ENCODE measurements around the gene FBXO21. TPM values are rescaled to one million over a fixed set of nuclear protein-coding genes. Genes with fewer than 3 reads are reported as not detected.

FBXO21 gene
- total and polyA plus RNA-seq, 2 donors (not counting 1 experiment from before 2014, with no cell fraction given), result 28.2 to 55.7 TPM

- H3K79me2 ChIP-seq (ENCODE audit: control insufficient read depth, insufficient read depth, low read length), result no peaks in the 10 kb centered on the region
- H3K9me3 Mint-ChIP-seq (ENCODE audit: insufficient read depth), result no peaks in the 10 kb centered on the region
- CTCF ChIA-PET, result no interaction called here
- H3K9ac ChIP-seq (ENCODE audit: low read length), result no peak overlapping the region
- no peak overlapping the region for H2AFZ ChIP-seq (ENCODE audit: insufficient read depth, low read depth, low read length, poor library complexity, severe bottlenecking)
- no peaks in the 10 kb centered on the region for H3K27me3 ChIP-seq (replicated peaks in 1 of 4; ENCODE audit: control extremely low read depth in 1 of 4, control insufficient read depth in 3 of 4, insufficient read depth in 4 of 4, low read length in 3 of 4)
- peaks cover 22% of the 10 kb centered on the region for H3K4me1 Mint-ChIP-seq
- peak overlapping the region; percentile 46 for H3K27ac Mint-ChIP-seq
- TF ChIP-seq CTCF (IDR thresholded peaks at IDR 0.05) (peak; percentile 6), EZH2 (IDR thresholded peaks at IDR 0.05; ENCODE audit: borderline replicate concordance, insufficient read depth, low read depth, low read length, poor library complexity, severe bottlenecking) (no peak)
- H3K4me1 ChIP-seq (ENCODE audit: control insufficient read depth in 2 of 2, insufficient read depth in 2 of 2, low read length in 2 of 2), result no peaks in the 10 kb centered on the region
- H3K4me2 ChIP-seq (replicated peaks; ENCODE audit: low read depth, low read length, poor library complexity, severe bottlenecking), result no peak overlapping the region
- H3K4me3 ChIP-seq (ENCODE audit: control extremely low read depth in 1 of 5, extremely low read depth in 1 of 5, insufficient read depth in 1 of 5, low read depth in 2 of 5, low read length in 4 of 5), result no peak overlapping the region
- ATAC-seq (ENCODE audit: low read depth) (no peak), DNase-seq (no peak)
- H3K27ac ChIP-seq (ENCODE audit: low read length in 2 of 2), result no peak overlapping the region
- H3K9me3 ChIP-seq (ENCODE audit: control extremely low read depth in 1 of 3, control insufficient read depth in 2 of 3, insufficient read depth in 1 of 3, low read length in 2 of 3), result no peaks in the 10 kb centered on the region
- POLR2A ChIA-PET, result no interaction called here
- H3K36me3 ChIP-seq (replicated peaks in 1 of 2; ENCODE audit: control extremely low read depth in 1 of 2, control insufficient read depth in 1 of 2, extremely low read depth in 1 of 2, insufficient read depth in 2 of 2, low read length in 1 of 2), result peaks cover 0 to 78% of the 10 kb centered on the region in 2 experiments
- intact Hi-C loops (cut with micrococcal nuclease), result no loop called here
- no peaks in the 10 kb centered on the region for H3K27me3 Mint-ChIP-seq
- no peak overlapping the region for H3K4me3 Mint-ChIP-seq
- no CpG with 5 or more reads among the region's 5 CpGs for WGBS (ENCODE audit: insufficient coverage)
- H4K20me1 ChIP-seq (ENCODE audit: control insufficient read depth, insufficient read depth, low read length, poor library complexity, severe bottlenecking), result peaks cover 11% of the 10 kb centered on the region
These were observed 38.8 kb downstream of the FBXO21 start for GRCh38 chr12:117151403-117152031.

DNA sequence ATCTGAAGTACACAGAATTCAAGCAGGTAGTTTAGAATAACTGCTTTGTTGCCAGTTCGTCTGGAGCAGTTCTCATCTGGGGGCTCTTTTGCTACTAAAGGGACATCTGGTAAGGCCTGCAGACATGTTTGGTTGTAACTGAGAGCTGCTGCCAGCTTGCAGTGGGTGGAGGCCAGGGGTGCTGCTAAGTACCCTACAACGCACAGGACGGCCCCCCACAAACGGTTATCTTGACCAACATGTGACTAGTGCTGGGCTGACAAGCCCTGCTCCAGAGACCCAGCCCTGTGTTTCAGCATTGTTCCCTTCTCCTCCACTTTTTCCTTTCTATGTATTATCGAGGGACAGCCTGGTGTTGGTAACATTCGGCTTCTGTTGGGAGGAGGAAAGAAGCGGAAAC lies 40.8 kb downstream of the FBXO21 start:
- DNase-seq (no peak), ATAC-seq (ENCODE audit: low read depth) (no peak)
- TF ChIP-seq CTCF (IDR thresholded peaks at IDR 0.05), result no peak
- peaks cover 18% of the 10 kb centered on the region for H3K4me1 Mint-ChIP-seq
- Histone ChIP-seq H3K4me1 (ENCODE audit: control insufficient read depth in 2 of 2, insufficient read depth in 2 of 2, low read length in 2 of 2) (no peaks in the 10 kb centered on the region), H3K79me2 (ENCODE audit: control insufficient read depth, insufficient read depth, low read length) (no peaks in the 10 kb centered on the region), H2AFZ (ENCODE audit: insufficient read depth, low read depth, low read length, poor library complexity, severe bottlenecking) (no peak overlapping the region), H3K27me3 (replicated peaks in 1 of 4; ENCODE audit: control extremely low read depth in 1 of 4, control insufficient read depth in 3 of 4, insufficient read depth in 4 of 4, low read length in 3 of 4) (no peaks in the 10 kb centered on the region), H3K36me3 (replicated peaks in 1 of 2; ENCODE audit: control extremely low read depth in 1 of 2, control insufficient read depth in 1 of 2, extremely low read depth in 1 of 2, insufficient read depth in 2 of 2, low read length in 1 of 2) (peaks cover 0 to 73% of the 10 kb centered on the region in 2 experiments), H4K20me1 (ENCODE audit: control insufficient read depth, insufficient read depth, low read length, poor library complexity, severe bottlenecking) (peaks cover 2% of the 10 kb centered on the region), H3K4me3 (ENCODE audit: control extremely low read depth in 1 of 5, extremely low read depth in 1 of 5, insufficient read depth in 1 of 5, low read depth in 2 of 5, low read length in 4 of 5) (no peak overlapping the region), H3K9ac (ENCODE audit: low read length) (no peak overlapping the region), H3K9me3 (ENCODE audit: control extremely low read depth in 1 of 3, control insufficient read depth in 2 of 3, insufficient read depth in 1 of 3, low read length in 2 of 3) (no peaks in the 10 kb centered on the region), H3K27ac (ENCODE audit: low read length in 2 of 2) (no peak overlapping the region), H3K4me2 (replicated peaks; ENCODE audit: low read depth, low read length, poor library complexity, severe bottlenecking) (no peak overlapping the region)
- ChIA-PET CTCF (no interaction called here), POLR2A (no interaction called here)
- H3K27ac Mint-ChIP-seq, result no peak overlapping the region
- no peak overlapping the region for H3K4me3 Mint-ChIP-seq
- no peaks in the 10 kb centered on the region for H3K9me3 Mint-ChIP-seq (ENCODE audit: insufficient read depth)
- intact Hi-C loops (cut with micrococcal nuclease), result no loop called here
- no peaks in the 10 kb centered on the region for H3K27me3 Mint-ChIP-seq
- 93% methylated on average over 6 of the region's 7 CpGs for WGBS (ENCODE audit: insufficient coverage)
